IPS-NIHi7 (cell line): ENCODE data around the gene RPS6KL1.

Experiments used
- DNase-seq: peaks from one replicate; pipeline ENCODE4 v3.0.0; 2012; ENCODE audit warnings: mixed read lengths; ENCODE audit errors: extremely low spot score

The RPS6KL1 gene

GRCh38 chr14:74856366-74856765 lies 66.7 kb downstream of the RPS6KL1 start:
- DNase-seq = no peak

GRCh38 chr14:74855945-74856344 lies 67.1 kb downstream of the RPS6KL1 start:
- DNase-seq = no peak

GRCh38 chr14:74855021-74855420 lies 68.0 kb downstream of the RPS6KL1 start:
- no peak for DNase-seq
